Activated naive CD4-positive, alpha-beta T cell treated with anti-CD3 and anti-CD28 coated beads, Interleukin-2, amount 10 ng/mL, durations not matched to agents 7 days and 5 days (primary cell): ENCODE measurements around the gene CASK.
A peak's percentile ranks its signal among the peaks of the same experiment; 100 is the strongest.

Source experiments
- CTCF ChIA-PET: fragments of 350-600 bp; sonication (Branson Sonifier 250); formaldehyde crosslinking; loops from one replicate; lab custom pipeline; 2021; ENCODE audit warnings: antibody characterized with exemption; lab: Charles Lee
- DNase-seq: peaks from one replicate; pipeline ENCODE4 v3.0.0-alpha.2; 2020
- H3K27ac Mint-ChIP-seq: one replicate; pipeline ENCODE4 v1.8.0; 2021; ENCODE audit warnings: mild to moderate bottlenecking, moderate library complexity, mixed read lengths
- H3K27me3 Mint-ChIP-seq: one replicate; pipeline ENCODE4 v1.8.0; 2021; ENCODE audit warnings: mild to moderate bottlenecking, mixed read lengths
- H3K36me3 Mint-ChIP-seq: one replicate; pipeline ENCODE4 v1.8.0; 2021; ENCODE audit warnings: mixed read lengths
- H3K4me1 Mint-ChIP-seq: one replicate; pipeline ENCODE4 v1.8.0; 2021; ENCODE audit warnings: mixed read lengths
- H3K4me3 Mint-ChIP-seq: one replicate; pipeline ENCODE4 v1.8.0; 2021; ENCODE audit warnings: mild to moderate bottlenecking, moderate library complexity, mixed read lengths
- H3K9me3 Mint-ChIP-seq: one replicate; pipeline ENCODE4 v1.8.0; 2021; ENCODE audit warnings: mixed read lengths

CASK gene

DNA sequence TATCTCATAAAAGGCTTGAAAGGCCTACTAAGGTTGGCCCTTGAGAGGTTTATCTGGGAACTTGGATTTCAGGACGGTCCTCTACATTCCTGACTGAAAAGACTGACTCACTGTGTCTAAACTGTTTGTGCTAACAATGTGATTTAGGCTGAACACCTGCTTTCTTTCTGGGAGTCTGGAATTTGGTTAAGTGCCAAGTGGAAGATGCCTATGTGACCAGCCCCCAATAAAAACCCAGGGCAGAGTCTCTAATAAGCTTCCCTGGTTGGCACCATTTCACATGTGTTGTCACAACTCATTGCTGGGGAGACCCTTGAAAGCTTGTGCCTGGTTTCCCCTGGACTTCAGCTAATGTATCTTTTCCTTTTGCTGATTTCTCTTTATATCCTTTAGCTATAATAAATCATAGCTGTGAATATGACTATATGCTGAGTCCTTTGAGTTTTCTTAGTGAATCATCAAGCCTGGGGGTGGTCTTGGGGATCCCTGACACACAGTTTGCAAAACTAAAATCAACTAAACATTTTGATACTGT lies 144.3 kb downstream of the CASK start:
- CTCF ChIA-PET, result no interaction called here
- H3K9me3 Mint-ChIP-seq, result no peaks in the 10 kb centered on the region
- no peak overlapping the region for H3K4me3 Mint-ChIP-seq
- no peaks in the 10 kb centered on the region for H3K4me1 Mint-ChIP-seq
- no peak for DNase-seq
- peaks cover 9% of the 10 kb centered on the region for H3K36me3 Mint-ChIP-seq
- H3K27me3 Mint-ChIP-seq, result no peaks in the 10 kb centered on the region
- H3K27ac Mint-ChIP-seq, result no peak overlapping the region

DNA sequence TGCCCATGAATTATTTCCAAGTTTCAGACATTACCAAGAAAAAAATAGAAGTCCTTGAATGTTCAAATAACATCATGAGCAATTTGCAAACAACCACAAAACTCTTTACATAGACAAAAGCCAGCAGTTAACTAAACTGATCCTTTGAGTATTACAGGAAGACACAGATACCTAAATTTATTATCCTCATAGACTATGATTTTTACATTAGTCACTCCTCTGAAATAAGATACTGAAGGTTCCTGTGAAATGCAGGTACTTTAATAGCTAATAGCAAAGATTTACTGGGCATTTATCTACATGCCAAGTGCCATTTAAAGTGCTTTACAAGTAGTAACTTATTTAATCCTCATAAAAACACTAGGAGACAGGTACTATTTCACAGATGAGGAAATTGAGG lies 161.7 kb downstream of the CASK start:
- CTCF ChIA-PET, result no interaction called here
- peaks cover 5% of the 10 kb centered on the region for H3K36me3 Mint-ChIP-seq
- no peak overlapping the region for H3K4me3 Mint-ChIP-seq
- no peak overlapping the region for H3K27ac Mint-ChIP-seq
- no peaks in the 10 kb centered on the region for H3K9me3 Mint-ChIP-seq
- DNase-seq, result no peak
- H3K27me3 Mint-ChIP-seq, result no peaks in the 10 kb centered on the region
- H3K4me1 Mint-ChIP-seq, result no peaks in the 10 kb centered on the region

DNA sequence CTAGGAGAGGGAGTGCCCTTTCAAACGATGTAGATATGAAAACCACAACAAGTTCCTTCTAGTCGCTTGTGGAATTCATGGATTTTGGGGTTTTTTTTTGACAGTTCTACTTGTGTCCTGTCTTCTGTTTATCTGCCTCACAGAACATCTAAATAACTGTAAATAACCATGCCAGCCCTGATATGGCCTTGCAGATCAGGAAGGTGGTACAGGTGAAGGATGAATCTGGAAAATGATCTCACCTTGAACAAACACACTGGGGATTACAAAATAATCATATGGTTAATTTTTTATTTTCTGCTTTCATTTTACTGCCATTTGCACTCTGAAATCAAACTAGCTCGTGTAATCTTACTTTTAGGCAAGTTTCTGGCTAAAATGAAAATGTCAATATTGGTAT lies 162.2 kb downstream of the CASK start:
- Mint-ChIP-seq H3K4me3 (no peak overlapping the region), H3K27me3 (no peaks in the 10 kb centered on the region), H3K36me3 (peaks cover 5% of the 10 kb centered on the region), H3K9me3 (no peaks in the 10 kb centered on the region), H3K27ac (no peak overlapping the region), H3K4me1 (no peaks in the 10 kb centered on the region)
- CTCF ChIA-PET, result interaction anchor here (1.2 to 1.6 kb wide), 2 partner anchors 203 to 486 kb away, joined by 3 to 8 read pairs; no protein-coding TSS in a partner anchor
- no peak for DNase-seq

DNA sequence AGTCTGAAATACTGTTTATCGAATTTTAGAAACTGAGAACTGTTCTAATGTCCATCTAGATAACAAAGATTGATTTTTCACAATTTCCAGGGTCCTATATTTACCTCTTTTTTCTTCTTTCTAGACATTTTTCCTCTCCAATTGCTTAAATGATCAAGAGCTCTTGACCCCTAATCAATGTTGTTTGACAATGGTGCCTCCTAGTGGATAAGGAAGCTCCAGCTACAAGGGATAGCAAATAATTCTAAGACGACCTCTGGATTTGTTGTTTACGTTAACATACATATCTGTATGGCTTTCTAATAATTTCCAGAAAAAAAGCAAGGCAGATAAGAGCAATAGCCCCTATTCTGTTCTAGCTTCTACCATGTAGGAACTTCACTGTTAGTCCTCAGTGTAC lies 163.5 kb downstream of the CASK start:
- no peak for DNase-seq

DNA sequence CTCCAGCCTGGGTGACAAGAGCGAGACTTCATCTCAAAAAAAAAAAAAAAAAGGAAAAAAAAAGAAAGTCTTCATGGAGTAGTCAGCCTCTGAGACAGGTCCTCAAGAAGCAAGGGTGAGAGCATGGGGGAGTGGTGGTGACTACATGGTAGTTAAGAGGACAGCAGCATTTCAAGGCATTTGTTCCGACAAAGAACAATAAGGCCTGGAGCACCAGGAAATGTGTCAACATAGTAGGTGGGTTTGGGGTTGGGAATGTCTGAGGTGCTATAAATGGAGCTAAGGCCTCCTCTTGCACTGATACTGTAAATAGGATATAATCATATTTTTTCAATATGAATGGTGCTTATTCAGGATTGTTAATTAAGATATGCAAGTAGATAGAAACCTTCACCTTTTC lies 165.0 kb downstream of the CASK start:
- Mint-ChIP-seq H3K27ac (no peak overlapping the region), H3K27me3 (no peaks in the 10 kb centered on the region), H3K36me3 (peaks cover 3% of the 10 kb centered on the region), H3K9me3 (no peaks in the 10 kb centered on the region), H3K4me3 (no peak overlapping the region), H3K4me1 (no peaks in the 10 kb centered on the region)
- CTCF ChIA-PET, result interaction anchor here (0.8 kb wide), 1 partner anchor 14 kb away, joined by 3 read pairs; no protein-coding TSS in a partner anchor
- no peak for DNase-seq

More for the DNA sequence above, 163.5 kb downstream of the CASK start:
- Mint-ChIP-seq H3K27me3 (no peaks in the 10 kb centered on the region), H3K9me3 (no peaks in the 10 kb centered on the region), H3K36me3 (peaks cover 5% of the 10 kb centered on the region), H3K27ac (no peak overlapping the region), H3K4me1 (no peaks in the 10 kb centered on the region), H3K4me3 (no peak overlapping the region)
- CTCF ChIA-PET, result interaction anchor here (0.7 to 1.6 kb wide), 10 partner anchors 9 to 579 kb away, joined by 3 to 8 read pairs (median 4); no protein-coding TSS in a partner anchor

DNA sequence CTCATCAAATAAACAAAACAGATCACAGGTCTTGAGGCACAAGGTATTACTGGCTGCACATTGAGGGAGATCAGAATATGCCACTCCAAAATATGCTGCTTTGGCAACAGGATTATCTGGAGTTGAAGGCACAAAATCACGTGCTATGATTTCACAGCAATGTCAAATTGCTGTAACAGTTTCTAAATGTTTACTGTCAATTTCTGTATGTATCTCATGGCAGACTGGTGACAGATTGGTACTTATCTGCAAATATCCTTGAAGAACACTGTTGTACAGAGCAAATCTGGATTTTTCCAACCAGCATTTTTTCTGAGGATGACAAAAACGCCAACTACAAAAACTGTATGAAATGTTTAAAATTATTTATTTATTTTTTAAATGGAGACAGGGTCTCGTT lies 172.6 kb downstream of the CASK start:
- CTCF ChIA-PET, result interaction anchor here (1.4 kb wide), 1 partner anchor 9 kb away, joined by 3 read pairs; no protein-coding TSS in a partner anchor
- DNase-seq, result no peak
- no peak overlapping the region for H3K27ac Mint-ChIP-seq
- H3K36me3 Mint-ChIP-seq, result peaks cover 6% of the 10 kb centered on the region
- H3K4me3 Mint-ChIP-seq, result no peak overlapping the region
- H3K4me1 Mint-ChIP-seq, result no peaks in the 10 kb centered on the region
- no peaks in the 10 kb centered on the region for H3K27me3 Mint-ChIP-seq
- H3K9me3 Mint-ChIP-seq, result no peaks in the 10 kb centered on the region

DNA sequence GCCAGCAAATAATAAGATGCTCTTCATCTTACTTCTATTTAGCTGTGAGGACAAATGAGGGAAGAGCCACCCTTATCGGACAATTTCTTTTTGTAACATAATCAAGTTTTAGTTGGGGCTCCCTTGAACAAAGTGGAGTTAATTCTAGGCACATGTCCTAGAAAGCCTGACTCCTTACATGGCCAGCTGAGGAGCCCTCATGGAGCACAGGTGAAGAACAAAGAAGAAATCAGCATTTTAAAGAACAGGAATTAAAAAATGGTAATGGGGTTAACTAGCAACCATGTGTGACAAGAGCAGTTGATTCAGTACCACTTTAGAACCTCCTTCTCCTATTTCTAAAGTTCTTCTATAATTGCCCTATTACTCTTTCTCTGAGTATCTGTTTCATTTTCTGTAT lies 183.5 kb downstream of the CASK start:
- peaks cover 11% of the 10 kb centered on the region for H3K4me1 Mint-ChIP-seq
- no peak for DNase-seq
- H3K27ac Mint-ChIP-seq, result no peak overlapping the region
- CTCF ChIA-PET, result no interaction called here
- peaks cover 25% of the 10 kb centered on the region for H3K36me3 Mint-ChIP-seq
- no peaks in the 10 kb centered on the region for H3K9me3 Mint-ChIP-seq
- H3K4me3 Mint-ChIP-seq, result no peak overlapping the region
- H3K27me3 Mint-ChIP-seq, result no peaks in the 10 kb centered on the region

DNA sequence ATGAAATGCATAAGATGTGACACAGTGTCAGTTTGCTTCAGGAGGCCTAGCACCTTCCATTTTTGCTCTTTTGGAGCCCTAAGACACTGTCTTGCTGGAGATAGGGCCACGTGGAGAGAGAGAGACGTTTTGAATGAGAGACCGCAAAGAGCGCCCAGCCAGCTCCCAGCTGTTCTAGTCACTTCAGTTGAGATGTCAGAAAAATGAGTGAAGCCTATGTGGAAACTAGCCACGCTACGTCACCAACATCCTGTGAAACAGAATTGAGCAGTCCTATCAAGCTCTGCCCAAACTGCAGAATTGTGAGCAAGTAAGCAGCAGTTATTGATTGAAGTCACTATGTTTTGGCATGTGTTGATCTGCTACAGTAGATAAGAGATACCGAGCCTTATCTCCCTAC lies 186.3 kb downstream of the CASK start:
- Mint-ChIP-seq H3K4me1 (peaks cover 26% of the 10 kb centered on the region), H3K27me3 (no peaks in the 10 kb centered on the region), H3K9me3 (no peaks in the 10 kb centered on the region), H3K4me3 (no peak overlapping the region), H3K36me3 (peaks cover 11% of the 10 kb centered on the region), H3K27ac (no peak overlapping the region)
- DNase-seq, result peak; percentile 47
- CTCF ChIA-PET, result no interaction called here

DNA sequence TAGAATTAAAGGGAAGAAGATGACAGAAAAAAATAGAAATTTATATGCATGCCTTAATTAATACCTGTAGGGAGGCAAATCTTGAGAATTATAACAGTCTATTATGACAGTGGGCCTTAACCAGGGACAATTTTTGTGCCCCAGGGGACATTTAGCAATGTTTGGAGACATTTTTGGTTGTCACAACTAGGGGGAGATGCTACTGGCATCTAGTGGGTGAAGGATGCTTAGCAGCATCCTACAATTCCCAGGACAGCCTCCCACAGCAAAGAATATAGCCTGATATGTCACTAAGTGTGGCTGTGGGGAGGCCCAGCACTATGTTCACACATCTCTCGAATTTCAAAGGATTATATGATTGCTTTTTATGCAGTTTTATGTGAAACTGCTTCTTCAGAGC lies 188.8 kb downstream of the CASK start:
- peaks cover 11% of the 10 kb centered on the region for H3K36me3 Mint-ChIP-seq
- DNase-seq, result no peak
- H3K27ac Mint-ChIP-seq, result peak overlapping the region; percentile 83
- peaks cover 27% of the 10 kb centered on the region for H3K4me1 Mint-ChIP-seq
- no peak overlapping the region for H3K4me3 Mint-ChIP-seq
- CTCF ChIA-PET, result no interaction called here
- H3K9me3 Mint-ChIP-seq, result no peaks in the 10 kb centered on the region
- H3K27me3 Mint-ChIP-seq, result no peaks in the 10 kb centered on the region

DNA sequence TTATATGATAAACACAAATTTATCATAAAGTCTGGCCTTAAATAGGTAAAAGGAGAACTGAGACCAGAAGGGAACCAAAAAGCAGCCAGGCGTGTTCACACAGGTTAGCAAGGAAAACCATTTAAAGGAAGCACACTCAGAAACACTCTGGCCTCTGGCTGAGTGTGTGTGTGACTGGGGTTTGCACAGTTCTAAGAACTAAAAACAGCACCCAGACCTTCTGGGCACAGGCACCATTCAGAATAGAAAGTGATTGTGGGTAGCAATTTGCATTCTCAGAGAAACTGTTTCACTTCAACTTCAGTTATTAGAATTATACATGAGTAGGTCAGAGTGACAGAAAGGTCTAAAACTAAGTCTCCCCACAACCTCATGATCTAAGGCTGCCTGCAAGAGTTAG lies 189.4 kb downstream of the CASK start:
- Mint-ChIP-seq H3K36me3 (peaks cover 11% of the 10 kb centered on the region), H3K9me3 (no peaks in the 10 kb centered on the region), H3K4me3 (no peak overlapping the region), H3K4me1 (peaks cover 27% of the 10 kb centered on the region), H3K27me3 (no peaks in the 10 kb centered on the region), H3K27ac (peak overlapping the region; percentile 83)
- no peak for DNase-seq
- CTCF ChIA-PET, result no interaction called here

DNA sequence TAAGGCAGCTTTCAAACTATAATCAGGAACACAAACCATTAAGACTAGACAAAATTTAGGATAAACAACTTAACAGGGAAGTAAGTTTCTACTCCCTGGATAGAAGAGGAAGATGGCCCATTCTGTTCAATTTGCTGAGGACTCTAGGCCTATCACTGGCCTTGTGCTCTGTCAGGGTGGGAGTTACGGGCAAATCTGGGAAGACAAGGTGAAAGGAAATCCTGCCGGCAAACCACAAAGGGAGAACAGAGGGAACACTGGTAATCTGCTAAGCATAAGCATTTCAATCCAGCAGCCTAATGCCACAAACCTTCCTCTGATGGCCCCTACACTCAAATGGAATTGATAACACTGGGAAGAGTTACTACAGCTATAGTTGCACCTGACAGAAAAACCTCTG lies 191.1 kb downstream of the CASK start:
- H3K27me3 Mint-ChIP-seq, result no peaks in the 10 kb centered on the region
- H3K27ac Mint-ChIP-seq, result no peak overlapping the region
- DNase-seq, result no peak
- H3K9me3 Mint-ChIP-seq, result no peaks in the 10 kb centered on the region
- peaks cover 25% of the 10 kb centered on the region for H3K4me1 Mint-ChIP-seq
- H3K4me3 Mint-ChIP-seq, result no peak overlapping the region
- CTCF ChIA-PET, result no interaction called here
- peaks cover 12% of the 10 kb centered on the region for H3K36me3 Mint-ChIP-seq

DNA sequence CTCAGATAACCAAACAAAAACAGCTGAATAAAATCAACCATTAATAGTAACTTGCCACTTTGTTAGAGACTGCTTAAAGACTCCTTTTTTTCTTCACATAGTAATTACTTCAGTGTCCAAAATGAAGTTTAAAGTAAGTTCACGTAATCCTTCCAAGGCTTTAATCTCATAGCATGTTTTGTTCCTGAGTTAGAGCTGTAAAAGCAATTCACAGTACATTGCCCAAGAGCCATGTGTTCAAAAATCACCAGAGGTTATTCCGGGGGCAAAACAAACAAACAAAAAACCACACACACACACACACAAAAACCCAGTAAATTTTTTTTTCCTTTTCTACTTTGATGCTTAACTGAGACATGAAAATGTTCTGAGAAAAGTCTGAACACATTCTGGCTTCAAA lies 193.3 kb downstream of the CASK start:
- peaks cover 10% of the 10 kb centered on the region for H3K36me3 Mint-ChIP-seq

DNA sequence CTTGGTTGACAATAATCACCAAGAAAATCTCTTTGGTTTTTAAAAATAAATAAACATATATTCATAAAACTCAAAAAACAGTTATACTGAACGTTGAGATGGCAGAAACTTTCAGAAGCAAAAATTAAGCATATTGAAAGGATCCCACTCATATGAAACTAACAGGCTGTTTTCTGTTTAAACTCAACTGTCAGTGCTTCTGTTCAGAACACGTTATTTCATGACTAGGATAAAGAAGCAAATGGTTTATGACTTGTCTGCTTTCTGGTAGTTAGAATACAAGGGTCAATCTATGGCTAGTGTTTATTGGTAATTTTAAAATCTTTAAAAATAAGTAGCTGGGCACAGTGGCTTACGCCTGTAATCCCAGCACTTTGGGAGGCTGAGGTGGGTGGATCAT lies 195.2 kb downstream of the CASK start:
- no peaks in the 10 kb centered on the region for H3K27me3 Mint-ChIP-seq
- H3K27ac Mint-ChIP-seq, result no peak overlapping the region
- no peaks in the 10 kb centered on the region for H3K9me3 Mint-ChIP-seq
- peaks cover 10% of the 10 kb centered on the region for H3K36me3 Mint-ChIP-seq
- H3K4me1 Mint-ChIP-seq, result peaks cover 13% of the 10 kb centered on the region
- CTCF ChIA-PET, result no interaction called here
- DNase-seq, result no peak
- no peak overlapping the region for H3K4me3 Mint-ChIP-seq

More for the DNA sequence above, 193.3 kb downstream of the CASK start:
- no peak for DNase-seq
- peaks cover 16% of the 10 kb centered on the region for H3K4me1 Mint-ChIP-seq
- H3K4me3 Mint-ChIP-seq, result no peak overlapping the region
- no peaks in the 10 kb centered on the region for H3K27me3 Mint-ChIP-seq
- no peaks in the 10 kb centered on the region for H3K9me3 Mint-ChIP-seq
- H3K27ac Mint-ChIP-seq, result no peak overlapping the region
- CTCF ChIA-PET, result no interaction called here

DNA sequence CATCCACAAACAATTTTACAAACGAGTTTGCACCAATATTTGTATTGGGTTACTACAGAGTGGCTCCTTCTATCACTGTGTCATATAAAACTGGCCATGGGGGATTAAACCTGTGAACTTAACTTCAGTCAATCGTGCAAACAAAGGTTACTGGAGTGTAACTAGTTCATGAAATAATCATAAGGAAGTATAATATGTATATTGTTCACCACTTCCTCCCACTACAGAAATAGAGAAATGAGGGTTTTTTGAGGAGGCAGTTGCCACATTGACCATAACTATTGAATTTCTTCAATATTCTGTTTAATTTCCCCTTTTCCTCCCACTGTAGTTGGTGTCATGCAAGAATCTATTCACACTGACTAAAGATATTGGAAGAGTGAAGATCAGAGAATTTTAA lies 199.5 kb downstream of the CASK start, which contains the start of gene GPR82:
TSS of gene GPR82 (plus strand) at position 356 of the 400 bp plus-strand sequence. CDS start 2,846 bp downstream, outside the sequence.
- Mint-ChIP-seq H3K4me1 (peaks cover 29% of the 10 kb centered on the region), H3K9me3 (peaks cover 11% of the 10 kb centered on the region), H3K36me3 (peaks cover 28% of the 10 kb centered on the region), H3K27ac (no peak within 1 kb of the TSS), H3K4me3 (no peak within 1 kb of the TSS), H3K27me3 (no peaks in the 10 kb centered on the region)
- CTCF ChIA-PET, result no interaction called here
- DNase-seq, result no peak

DNA sequence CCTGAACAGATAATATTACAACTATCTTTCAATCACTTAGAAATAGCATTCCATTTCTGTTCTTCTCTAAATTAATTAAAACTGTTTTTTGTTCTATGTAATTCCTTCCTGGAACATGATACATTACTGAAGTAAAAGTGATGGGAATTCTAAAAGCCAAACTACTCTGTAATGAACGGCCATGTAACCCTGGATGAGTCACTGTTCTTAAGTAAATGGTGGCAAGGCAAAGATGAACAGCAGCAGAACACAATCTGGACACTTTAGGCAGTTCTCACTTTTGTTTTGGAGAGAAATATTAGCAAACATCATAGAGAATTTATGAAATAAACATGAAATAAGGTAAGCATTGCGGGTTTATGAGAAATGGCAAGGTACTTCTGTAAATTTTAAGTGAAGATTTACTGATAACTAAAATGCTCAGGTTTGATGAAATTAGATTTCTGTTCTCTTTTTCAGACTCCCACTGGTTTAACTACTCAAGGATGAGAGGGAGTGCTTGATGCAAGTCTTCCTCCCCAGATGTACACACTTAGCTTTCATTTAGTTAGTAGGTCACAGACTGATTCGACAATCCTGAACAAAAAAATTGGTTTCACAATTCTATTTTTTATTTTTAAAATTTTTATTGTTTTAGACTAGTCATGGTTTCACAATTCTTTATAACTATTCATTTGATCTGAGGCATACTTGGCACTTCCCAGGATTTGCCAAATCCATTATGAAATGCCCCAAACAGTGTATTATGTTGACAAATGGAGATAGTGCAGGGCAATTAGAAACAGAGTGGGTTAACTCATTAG lies 200.3 kb downstream of the CASK start:
- Mint-ChIP-seq H3K36me3 (peaks cover 33% of the 10 kb centered on the region), H3K4me1 (peaks cover 29% of the 10 kb centered on the region), H3K4me3 (no peak overlapping the region), H3K27me3 (no peaks in the 10 kb centered on the region), H3K9me3 (peaks cover 15% of the 10 kb centered on the region), H3K27ac (no peak overlapping the region)
- no peak for DNase-seq
- CTCF ChIA-PET, result no interaction called here
